Activated CD4-positive, alpha-beta T cell treated with anti-CD3 and anti-CD28 coated beads, Interleukin-2, Interleukin-4, amounts not matched to agents 100 ng/mL and 50 ng/mL, durations not matched to agents 16 hours and 8 hours (primary cell): ENCODE results near the gene CDH13.

Source experiments
- DNase-seq: peaks from one replicate; pipeline ENCODE4 v3.0.0-alpha.2; 2020; ENCODE audit warnings: low spot score

CDH13 gene

DNA sequence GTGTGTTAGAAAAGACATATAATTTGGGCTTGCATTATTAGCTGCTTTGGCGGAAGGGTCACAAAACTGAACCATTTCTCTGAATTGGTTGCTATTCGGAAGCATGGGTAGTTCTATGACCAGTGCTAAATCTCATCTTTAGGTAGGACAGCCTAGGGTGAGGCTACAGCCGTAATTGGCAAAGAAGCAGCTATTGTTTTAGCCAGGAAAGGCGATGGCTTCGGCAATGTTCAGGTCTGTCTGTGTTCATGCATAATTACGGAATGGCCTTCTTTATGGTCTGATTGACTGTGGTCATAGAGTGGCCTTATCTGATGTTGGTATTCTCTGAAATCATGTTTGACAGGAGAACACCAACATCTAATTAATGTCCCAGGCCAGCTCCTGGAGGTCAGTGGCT, 812.6 kb downstream of the CDH13 start:
- no peak for DNase-seq

DNA sequence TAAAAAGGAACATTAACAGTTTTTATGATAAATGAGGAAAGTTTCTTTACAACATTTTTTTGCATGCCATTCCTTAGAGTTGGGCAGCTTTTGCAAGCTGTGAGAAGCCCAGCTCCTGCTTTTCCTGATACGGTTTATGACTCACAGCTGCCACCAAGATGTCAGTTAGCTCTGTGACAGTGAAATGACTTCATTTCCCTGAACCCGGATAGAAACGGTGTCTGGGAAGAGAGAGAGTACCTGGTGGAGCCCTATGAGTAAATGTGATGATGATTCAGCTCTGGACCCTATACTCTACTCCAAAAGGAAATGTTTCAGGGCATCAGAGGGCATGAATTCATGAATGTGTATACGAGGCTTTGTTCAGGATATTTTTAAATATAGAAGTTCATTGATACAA, 814.7 kb downstream of the CDH13 start:
- DNase-seq = no peak

DNA sequence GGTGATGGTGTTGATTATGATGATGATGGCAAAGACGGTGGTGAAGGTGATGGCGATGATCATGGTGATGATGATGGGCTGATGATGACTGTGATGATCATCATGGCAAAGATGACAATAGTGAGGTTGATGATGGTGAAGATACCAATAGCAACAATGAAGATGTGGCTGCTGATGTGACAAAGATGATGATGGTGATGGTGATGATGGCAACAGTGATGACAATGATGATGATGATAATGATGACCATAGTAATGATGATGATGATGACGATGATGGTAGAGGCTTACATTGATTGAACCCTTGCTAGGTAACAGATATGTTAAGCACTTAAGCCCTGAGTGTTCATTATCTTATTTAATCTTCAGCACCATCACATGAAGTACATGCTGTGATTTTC, 817.2 kb downstream of the CDH13 start:
- DNase-seq = no peak

DNA sequence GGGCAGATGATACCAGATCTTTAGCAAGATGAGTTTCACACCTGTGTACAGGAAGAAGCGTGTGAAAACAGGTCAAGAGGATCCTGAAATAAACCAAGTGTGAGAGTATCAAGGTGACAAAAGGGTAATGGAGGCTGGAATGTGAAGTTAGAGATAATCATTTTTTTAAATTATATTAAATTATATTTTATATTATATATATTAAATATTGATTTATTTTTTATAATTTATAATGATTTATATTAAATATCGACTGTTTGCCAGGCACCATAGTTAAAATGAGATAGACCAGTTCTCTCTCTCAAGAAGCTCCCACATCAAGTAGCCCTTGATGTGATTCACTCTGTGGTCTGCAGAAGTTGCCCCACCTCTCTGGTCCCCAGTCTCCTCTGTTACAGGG, 820.8 kb downstream of the CDH13 start:
- no peak for DNase-seq

DNA sequence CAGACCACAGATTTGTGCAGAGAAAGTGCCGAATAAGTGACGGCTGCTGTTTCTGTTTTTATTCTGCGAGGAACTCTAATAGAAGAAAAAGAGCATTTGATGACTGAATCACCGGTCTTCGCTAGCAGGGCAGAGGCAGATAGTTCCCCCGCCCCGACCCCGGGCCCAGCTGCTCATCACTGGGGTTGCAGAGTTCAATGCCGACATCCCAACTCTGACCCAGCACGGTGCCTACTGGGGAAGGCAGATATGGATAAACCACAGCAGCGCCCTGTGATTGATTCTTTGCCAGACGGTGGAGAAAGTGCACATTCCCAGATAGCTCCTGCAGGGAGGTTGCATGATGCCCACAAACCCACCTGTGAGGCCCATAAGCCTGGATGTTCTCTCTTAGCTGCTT, 823.1 kb downstream of the CDH13 start:
- DNase-seq = no peak

DNA sequence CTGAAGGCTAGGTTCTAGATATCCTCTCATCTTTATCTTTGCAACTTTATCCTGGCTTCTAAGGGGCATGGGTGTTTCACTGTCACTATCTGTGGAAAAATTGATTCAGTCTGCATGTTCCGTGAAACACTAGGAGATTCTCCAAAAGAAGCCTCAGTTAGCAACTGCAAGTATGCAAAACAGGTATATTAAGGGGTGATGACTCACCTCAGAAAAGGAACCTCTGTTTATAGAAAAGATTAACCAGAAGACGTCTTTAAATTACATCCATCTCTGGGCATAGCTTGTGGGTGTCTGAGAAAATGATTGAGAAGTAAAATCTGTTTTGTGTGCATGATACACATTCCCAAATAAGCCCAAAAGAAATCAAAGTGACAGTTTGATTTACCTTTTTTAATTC, 827.2 kb downstream of the CDH13 start:
- no peak for DNase-seq

DNA sequence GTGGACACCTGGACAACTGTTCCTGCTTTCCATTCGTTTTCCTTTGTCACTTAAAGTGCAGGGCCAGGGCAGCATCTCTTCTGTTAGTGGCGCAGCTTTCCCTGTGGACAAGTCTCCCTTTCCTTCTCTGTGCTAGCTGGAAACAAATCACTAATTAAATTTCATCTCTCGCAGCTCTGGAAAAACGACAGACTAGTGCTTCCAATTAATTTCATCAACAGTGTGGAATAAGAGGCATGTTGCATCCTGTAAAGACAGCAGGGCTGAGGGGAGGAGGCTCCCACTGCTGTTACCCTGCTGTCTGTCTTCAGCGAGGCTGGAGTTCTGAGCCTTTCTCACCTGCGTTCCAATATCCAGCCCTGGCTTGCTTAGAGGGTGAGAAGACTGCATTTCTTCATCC, 828.9 kb downstream of the CDH13 start:
- DNase-seq = no peak

DNA sequence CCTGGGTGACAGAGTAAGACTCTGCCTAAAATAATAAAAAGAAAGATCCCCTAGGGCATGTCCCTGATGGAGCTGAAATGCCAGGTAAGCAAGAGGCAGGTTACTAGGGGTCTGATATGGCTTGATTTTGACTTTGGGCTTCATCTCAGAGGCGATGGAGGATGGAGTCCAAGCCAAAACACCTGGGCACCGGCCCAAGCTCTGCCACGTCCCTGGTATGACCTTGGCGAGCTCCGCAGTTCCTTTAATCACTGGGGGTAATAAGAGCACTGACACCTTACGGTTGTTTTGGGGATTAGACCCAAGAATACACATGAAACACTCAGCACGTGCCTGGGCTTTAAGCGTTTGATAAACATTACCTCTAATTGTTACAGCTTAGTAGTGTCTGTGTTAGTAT, 830.2 kb downstream of the CDH13 start:
- no peak for DNase-seq

DNA sequence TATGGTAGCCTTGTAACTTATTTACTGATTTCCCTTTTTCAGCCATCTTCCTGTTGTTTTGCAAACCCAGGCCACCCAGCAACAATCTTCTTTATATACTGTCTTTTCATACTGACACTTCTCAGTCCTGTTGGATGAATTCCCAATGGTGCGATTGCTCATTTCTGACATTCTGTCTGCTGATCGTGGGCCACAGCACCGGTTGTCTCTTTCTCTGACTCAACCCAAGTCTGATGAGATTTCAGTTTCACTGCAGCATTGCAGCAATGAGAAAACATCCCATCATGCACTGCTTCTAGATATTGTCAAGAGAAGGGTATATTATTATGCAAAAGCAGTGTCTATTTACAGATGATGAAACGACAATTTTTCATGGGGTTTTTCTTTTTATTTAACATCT, 831.8 kb downstream of the CDH13 start:
- peak; percentile 51 for DNase-seq

DNA sequence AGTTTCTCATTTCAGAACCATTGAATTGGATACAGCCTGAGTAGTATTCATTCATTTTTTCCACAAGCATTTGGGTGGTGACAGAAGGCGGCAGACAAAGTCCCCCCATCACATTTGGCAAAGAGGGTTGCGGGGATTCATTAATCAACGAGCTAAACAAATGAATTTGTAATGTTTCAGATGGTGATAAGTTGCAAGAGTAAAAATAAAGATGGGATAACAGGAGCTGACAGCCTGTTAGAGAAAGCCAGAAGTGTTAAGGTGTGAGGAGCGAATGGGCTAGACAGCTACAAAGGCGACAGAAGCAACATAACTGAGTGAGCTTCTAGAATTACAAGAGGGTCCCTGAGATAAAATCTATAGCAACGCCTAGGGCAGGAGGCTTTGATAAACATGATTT, 838.2 kb downstream of the CDH13 start:
- DNase-seq = no peak

DNA sequence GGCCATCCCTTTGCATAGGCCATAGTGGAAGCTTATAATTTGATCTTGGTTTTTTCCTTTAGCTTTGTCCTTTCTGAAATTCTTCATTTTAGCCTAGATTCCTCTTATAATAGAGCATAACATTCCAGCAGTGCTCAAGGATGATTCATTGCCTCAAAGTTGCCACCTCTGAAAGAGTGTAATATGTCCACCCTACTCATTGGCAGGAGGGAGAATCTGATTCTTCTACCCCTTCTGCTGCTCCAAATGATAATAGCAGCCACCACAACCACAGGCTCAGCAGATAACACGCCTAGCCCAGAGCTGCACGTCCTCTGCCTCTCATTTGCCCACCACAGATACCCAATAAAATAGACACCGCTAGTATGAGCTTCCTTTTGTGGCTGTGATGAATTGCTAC, 843.6 kb downstream of the CDH13 start:
- DNase-seq = no peak

DNA sequence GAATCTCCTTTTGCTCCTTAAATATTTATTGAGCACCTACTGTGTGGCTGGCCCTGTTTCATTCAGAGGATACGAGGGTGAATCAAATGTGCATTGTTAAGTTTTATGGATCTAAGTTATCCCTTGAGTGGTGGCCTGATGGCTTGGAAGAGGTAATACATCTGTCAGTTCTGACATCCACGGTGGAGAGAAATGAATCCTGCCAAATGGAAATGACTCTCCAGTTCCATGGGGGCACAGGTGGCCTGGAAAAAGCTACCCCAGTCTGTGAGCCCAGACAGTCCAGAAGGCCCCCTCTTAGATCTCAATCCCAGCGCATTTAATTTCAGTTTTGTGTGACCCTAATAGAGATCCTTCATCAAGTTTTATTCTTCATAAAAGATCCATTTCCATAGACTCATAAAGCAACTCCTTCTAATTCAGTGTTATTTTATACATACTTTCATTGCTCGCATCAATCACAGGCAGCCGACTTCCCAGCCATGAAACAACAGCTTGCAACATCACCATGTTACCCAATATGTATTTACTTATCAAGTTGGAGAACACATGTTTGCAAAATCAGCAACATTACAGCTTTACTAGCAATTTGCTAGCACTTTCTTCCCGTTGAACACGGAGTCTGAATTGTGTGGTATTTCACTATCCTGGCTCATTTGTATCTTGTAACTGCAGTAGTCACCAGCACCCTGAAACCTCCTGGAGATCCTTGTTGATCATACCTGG, 846.2 kb downstream of the CDH13 start:
- DNase-seq = no peak

DNA sequence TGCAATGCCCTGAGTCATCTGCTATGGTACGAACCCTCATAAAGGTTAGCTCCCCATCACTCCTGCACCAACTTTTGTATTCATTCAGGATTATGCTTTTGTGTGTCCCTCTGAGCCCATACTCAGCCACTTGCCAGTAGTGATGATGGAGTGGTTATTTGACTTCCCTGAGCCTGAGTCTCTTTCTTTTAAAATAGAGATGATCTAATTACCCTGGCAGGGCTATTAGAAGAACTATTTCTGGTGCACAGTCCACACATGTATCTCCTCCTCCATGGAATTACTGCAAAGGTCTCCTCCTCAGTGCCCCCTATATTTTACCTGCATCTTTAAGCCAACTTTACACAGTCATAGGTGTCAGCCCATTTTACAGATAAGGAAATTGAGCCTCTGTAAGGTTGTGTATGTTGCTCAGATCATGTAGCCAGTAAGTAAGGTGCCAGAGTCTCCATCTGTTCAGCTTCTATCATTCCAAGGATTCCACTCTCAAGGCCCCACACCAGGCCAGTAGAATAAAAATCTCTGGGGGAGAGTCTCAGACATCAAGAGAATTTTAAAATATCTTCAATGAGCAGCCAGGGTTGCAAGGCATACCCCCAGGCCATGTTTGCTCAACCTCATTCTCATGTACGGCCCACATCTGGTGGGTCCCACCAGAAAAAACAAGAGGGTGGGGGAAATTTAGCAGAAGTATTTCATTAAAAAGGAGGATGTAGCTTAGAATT, 847.3 kb downstream of the CDH13 start:
- DNase-seq = no peak

DNA sequence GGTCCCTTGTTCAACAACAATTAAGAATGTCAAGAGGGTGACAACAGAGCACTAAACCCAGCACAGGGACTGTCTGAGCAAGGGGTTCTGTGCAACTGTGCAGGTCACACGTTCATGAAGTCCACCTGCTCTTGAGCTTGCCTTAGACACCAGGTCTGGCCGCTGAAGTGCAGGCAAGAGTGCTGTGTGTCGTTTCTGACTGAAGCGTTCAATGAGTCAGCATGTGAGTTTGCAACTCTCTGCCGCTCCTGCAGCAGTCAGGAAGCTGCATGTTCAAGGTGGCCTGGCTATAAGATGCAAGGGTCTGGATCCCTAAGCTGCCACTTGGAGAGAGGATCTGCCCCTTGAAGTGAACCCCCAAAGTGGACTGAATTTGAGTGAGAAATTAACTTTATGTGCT, 848.3 kb downstream of the CDH13 start:
- no peak for DNase-seq

DNA sequence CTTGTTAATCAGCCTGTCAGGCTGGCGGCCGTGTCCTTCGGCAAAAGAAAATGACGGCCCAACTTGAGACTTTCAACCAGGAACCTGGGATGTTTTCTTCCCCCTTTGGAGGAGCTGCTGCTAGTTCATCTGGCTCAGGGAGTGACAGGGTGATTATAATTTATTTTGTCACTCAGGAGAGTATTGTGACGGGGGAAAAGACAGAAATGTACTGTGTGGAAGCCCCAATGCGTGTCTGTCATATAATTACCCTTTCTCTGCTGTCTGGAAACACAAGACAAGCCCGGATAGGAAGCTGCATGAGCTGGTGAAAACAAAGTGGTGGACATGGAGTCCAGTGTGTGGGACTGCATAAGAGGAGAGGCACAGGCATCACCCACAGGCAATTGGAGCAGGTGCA, 854.8 kb downstream of the CDH13 start:
- DNase-seq = no peak

DNA sequence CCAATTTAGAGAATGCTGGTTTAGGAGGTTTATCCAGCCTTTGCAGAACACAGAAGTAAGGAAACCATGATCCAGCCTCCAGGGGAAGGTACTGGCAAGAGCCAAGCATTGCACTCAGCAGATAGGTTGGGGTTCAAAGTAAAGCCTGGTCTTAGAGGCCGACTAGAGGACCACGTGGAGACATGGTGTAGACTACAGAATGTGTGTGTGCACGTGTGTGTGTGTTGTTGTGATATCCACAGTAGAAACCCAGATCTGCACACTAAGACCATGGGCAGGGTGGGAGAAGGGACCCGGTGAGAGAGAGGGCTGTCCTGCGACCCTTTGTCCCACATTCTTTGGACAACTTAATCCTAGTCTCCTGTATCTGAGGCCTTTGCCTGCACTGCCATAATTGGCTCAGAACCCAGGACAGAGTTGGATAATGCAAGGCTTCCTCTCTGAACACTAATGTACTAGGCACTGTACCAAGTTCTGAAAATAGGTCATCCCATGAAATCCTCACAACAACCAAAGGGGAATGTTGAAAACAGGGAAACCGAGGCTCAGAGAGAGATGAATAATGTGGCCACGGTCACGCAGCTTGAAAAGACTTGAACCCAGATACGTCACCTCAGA, 855.9 kb downstream of the CDH13 start:
- no peak for DNase-seq

DNA sequence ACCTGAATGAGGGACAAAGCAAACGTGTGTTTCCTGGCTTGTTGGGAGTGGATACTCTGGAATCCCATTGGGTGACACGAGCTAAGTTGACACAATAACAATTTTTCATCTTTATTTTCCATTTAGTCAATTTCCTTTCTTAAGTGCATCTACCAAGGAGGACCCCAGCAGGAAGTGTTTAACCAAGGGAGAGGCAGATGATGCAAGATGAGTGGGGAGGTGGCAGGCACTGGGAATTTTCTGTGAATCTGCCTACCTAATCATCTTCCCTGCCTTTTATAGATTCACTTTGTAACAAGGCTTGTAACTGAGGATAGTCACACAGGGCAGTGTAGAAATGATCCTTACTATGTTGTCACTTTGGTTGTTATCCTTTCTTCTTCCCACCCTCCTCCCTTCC, 863.3 kb downstream of the CDH13 start:
- no peak for DNase-seq

DNA sequence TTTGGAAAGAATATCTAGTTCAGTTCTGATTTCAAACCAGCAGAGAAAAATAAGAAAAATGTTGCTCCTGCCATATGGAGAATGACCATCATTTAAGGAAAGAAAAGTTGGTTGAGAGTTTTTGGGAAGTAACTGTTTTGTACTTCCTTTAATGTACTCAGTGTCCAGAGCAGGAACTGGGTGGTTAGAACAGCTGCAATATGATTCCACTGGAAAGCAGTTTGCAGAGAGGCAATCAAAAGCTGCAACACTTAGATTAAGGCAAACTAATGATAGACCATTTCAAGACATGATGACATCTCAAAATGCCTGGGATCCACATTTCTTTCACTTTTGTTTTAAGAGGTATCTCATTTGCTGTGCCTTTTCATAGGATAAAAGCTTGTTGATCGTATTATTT, 867.7 kb downstream of the CDH13 start:
- no peak for DNase-seq

DNA sequence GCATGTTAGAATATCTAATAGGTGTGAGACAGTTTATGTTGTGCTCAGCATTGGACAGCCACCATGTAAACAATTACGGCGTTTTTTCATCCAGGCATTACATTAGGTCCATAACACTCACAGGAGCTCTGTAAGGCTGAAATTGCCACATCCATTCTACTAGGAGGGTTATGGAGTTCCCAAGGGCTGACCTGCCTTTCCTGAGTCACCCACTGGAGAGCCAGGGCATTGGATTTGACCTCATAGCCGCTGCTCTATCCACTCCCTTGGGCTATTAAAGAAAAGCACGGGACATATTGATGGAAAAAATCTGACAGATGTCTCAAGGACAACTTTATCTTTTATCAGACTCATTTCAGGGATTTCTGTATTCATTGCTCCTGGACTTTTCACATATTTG, 874.7 kb downstream of the CDH13 start:
- no peak for DNase-seq

DNA sequence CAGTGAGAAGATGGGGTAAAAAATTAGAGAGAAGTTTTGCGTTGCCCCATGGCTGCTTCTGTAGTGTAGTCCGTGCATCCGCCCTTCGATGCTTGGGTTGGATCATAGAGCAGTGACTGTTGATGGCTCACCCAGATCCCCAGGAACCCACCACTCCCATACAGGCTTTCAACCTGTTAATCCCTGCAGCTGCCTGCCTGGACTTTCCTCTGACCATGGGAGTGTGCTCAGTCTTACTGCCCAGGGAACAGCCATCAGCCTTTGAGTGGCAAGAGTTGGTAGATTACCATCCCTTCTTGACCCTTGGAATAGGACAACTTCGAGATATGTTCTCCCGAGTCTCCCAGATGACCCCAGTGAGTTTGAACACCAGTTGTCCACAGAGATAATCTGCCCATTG, 881.5 kb downstream of the CDH13 start:
- DNase-seq = no peak

DNA sequence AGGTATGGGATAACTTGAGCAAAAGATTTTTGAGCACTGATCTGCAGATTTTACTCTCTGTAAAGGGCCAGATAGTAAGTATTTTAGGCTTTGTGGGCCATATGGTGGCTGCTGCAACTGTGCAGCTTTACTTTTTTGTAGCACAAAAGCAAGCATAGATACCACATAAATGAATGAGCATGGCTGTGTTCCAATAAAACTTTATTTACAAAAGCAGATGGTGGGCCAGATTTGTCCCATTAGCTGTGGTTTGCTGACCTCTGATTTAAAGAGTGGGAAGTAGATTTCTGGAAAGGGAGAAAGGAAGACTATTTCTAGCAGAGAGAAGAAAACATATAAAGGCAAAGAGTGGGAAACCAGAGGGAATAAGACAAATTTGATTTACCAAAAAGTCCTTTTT, 882.5 kb downstream of the CDH13 start:
- DNase-seq = no peak

DNA sequence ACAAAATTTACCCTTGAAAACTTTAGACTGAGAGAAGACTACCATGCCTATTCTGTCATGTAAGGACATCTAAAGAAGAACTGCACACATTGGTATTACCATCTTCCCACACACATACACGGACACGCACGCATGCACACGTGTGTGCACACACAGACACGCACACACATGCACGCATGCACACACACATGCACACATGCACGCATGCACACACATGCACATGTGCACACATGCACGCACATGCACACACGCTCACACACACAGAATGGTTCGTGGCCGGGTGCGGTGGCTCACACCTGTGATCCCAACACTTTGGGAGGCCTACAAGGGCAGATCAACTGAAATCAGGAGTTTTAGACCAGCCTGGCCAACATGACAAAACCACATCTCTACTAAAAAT, 884.1 kb downstream of the CDH13 start:
- DNase-seq = no peak

DNA sequence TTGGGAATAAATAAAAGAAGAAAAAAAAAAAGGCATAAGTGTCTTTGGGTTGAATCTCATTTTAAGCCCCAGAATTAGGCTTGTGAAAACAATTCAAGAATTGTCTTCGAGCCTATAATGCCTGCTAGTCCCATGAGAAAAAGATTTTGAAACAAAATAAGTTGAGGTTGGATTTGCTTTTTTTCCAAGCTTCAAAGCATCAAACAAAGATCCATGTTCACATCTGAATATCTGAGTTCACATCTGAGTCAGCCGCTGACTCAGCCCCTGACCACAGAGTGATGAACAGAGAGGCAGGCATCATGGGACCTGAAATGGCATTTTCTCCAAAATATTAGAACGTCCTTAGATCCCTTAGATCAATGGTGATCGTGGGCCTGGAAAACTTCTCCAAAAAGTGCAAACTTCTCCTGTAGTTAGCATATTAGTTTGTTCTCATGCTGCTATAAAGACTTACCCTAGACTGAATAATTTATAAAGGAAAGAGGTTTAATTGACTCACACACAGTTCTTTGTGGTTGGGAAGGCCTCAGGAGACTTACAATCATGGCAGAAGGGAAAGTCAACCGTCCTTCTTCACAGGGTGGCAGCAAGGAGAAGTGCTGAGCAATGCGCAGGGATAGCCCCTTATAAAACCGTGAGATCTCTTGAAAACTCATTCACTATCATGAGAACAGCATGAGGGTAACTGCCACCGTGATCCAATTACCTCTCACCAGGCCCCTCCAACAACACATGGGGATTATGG, 886.4 kb downstream of the CDH13 start:
- no peak for DNase-seq
